IMR-90 (cell line): Measurements from ENCODE around the gene NRP1. TPM values are rescaled to one million over a fixed set of nuclear protein-coding genes. Genes with fewer than 3 reads are reported as not detected.

ENCODE experiments used
- ATAC-seq: fragments of 200-7000 bp; cut with Tn5 transposase; 2 replicates; pipeline ENCODE4 v1.9.1; 2020; ENCODE audit warnings: low read depth, mild to moderate bottlenecking, moderate library complexity
- BruUV-seq: library from RNA; stranded (reverse); fragments of 400-500 nt; replicated peaks from 2 replicates; lab custom pipeline; 2021; lab: Mats Ljungman, UMichigan
- CTCF ChIA-PET: fragments of 300-600 bp; formaldehyde crosslinking; extraction: SDS; loops from one replicate; lab custom pipeline; 2021; ENCODE audit warnings: antibody characterized with exemption; lab: Yijun Ruan, JAX
- POLR2A ChIA-PET: fragments of 300-600 bp; sonication (Branson Sonifier 250); formaldehyde crosslinking; loops from one replicate; lab custom pipeline; 2022; ENCODE audit warnings: antibody characterized with exemption; ENCODE audit not compliant: unreplicated experiment; lab: Charles Lee
- DNase-seq: peaks from one replicate; pipeline ENCODE4 v3.0.0; 2013
- H2AFZ ChIP-seq: replicated peaks from 2 replicates; pipeline ENCODE3; 2013; ENCODE audit warnings: low read length, mild to moderate bottlenecking; ENCODE audit not compliant: poor library complexity
- H2AK5ac ChIP-seq: 2 replicates; pipeline ENCODE4 v1.6.1; 2013; ENCODE audit warnings: low read depth, low read length, inconsistent platforms
- H2AK9ac ChIP-seq: replicated peaks from 2 replicates; pipeline ENCODE3; 2013; ENCODE audit warnings: mild to moderate bottlenecking, low read depth, low read length, moderate library complexity; ENCODE audit not compliant: poor library complexity
- H2BK120ac ChIP-seq: 2 replicates; pipeline ENCODE4 v1.6.1; 2013; ENCODE audit warnings: low read depth, low read length, inconsistent platforms
- H2BK15ac ChIP-seq: 3 replicates; pipeline ENCODE4 v1.6.1; 2013; ENCODE audit warnings: low read depth, low read length, inconsistent platforms
- H2BK20ac ChIP-seq: 2 replicates; pipeline ENCODE4 v1.6.1; 2013; ENCODE audit warnings: low read depth, mild to moderate bottlenecking, inconsistent platforms, low read length, moderate library complexity
- H2BK5ac ChIP-seq: 2 replicates; pipeline ENCODE4 v1.6.1; 2013; ENCODE audit warnings: mild to moderate bottlenecking, low read depth, low read length, inconsistent platforms; ENCODE audit not compliant: poor library complexity, severe bottlenecking
- H3K14ac ChIP-seq: replicated peaks from 2 replicates; pipeline ENCODE4 v1.6.1; 2013; ENCODE audit warnings: low read depth, low read length, inconsistent platforms
- H3K18ac ChIP-seq: 2 replicates; pipeline ENCODE4 v1.6.1; 2013; ENCODE audit warnings: low read depth, low read length, control low read depth
- H3K23ac ChIP-seq: 2 replicates; pipeline ENCODE4 v1.6.1; 2013; ENCODE audit warnings: low read depth, low read length, inconsistent platforms
- H3K27ac ChIP-seq: 2 replicates; pipeline ENCODE4 v1.5.1; 2013; ENCODE audit warnings: mild to moderate bottlenecking, control low read depth, low read length; ENCODE audit not compliant: insufficient read depth
- H3K27me3 ChIP-seq: 2 replicates; pipeline ENCODE4 v1.6.1; 2013; ENCODE audit warnings: low read length; ENCODE audit not compliant: control insufficient read depth, insufficient read depth
- H3K36me3 ChIP-seq: 2 replicates; pipeline ENCODE4 v1.6.1; 2013; ENCODE audit warnings: low read length, mixed read lengths; ENCODE audit not compliant: control insufficient read depth, insufficient read depth
- H3K4ac ChIP-seq: 2 replicates; pipeline ENCODE4 v1.6.1; 2013; ENCODE audit warnings: low read depth, low read length, inconsistent platforms
- H3K4me1 ChIP-seq: 2 replicates; pipeline ENCODE4 v1.6.1; 2013; ENCODE audit warnings: low read length, mixed read lengths; ENCODE audit not compliant: control insufficient read depth, insufficient read depth
- H3K4me2 ChIP-seq: 2 replicates; pipeline ENCODE4 v1.6.1; 2013; ENCODE audit warnings: low read depth, mild to moderate bottlenecking, control low read depth, low read length, moderate library complexity
- H3K4me3 ChIP-seq: 2 replicates; pipeline ENCODE4 v1.5.1; 2013; ENCODE audit warnings: low read depth, mild to moderate bottlenecking, control low read depth, low read length, moderate library complexity; ENCODE audit not compliant: insufficient read depth
- H3K56ac ChIP-seq: 2 replicates; pipeline ENCODE4 v1.6.1; 2013; ENCODE audit warnings: low read length, inconsistent platforms; ENCODE audit not compliant: insufficient read depth; ENCODE audit errors: extremely low read depth
- H3K79me1 ChIP-seq, 2 experiments: 2 replicates each; pipeline ENCODE4 v1.6.1; 2013; ENCODE audit warnings: low read length in 2 of 2, inconsistent platforms in 1 of 2, low read depth in 1 of 2
- H3K9ac ChIP-seq: 2 replicates; pipeline ENCODE4 v1.6.1; 2013; ENCODE audit warnings: low read depth, low read length, control low read depth
- H3K9me1 ChIP-seq: 2 replicates; pipeline ENCODE4 v1.6.1; 2013; ENCODE audit warnings: low read length, inconsistent platforms; ENCODE audit not compliant: insufficient read depth
- H3K9me3 ChIP-seq: 2 replicates; pipeline ENCODE4 v1.6.1; 2013; ENCODE audit warnings: low read length; ENCODE audit not compliant: control insufficient read depth, insufficient read depth
- H4K20me1 ChIP-seq: 2 replicates; pipeline ENCODE4 v1.6.1; 2013; ENCODE audit warnings: low read length, inconsistent platforms; ENCODE audit not compliant: insufficient read depth
- H4K5ac ChIP-seq: 2 replicates; pipeline ENCODE4 v1.6.1; 2013; ENCODE audit warnings: mild to moderate bottlenecking, low read depth, low read length, control low read depth
- H4K8ac ChIP-seq, 2 experiments: 2 replicates each; pipeline ENCODE4 v1.6.1; 2013; ENCODE audit warnings: low read depth in 2 of 2, low read length in 2 of 2, control low read depth in 1 of 2, inconsistent platforms in 1 of 2
- H4K91ac ChIP-seq: 2 replicates; pipeline ENCODE4 v1.6.1; 2013; ENCODE audit warnings: low read depth, low read length, inconsistent platforms; ENCODE audit not compliant: insufficient read depth
- BHLHE40 ChIP-seq: fragments of 150-350 bp; IDR thresholded peaks from 2 replicates; pipeline ENCODE4 v1.6.1; 2016; ENCODE audit warnings: mild to moderate bottlenecking, low read depth, low read length
- CEBPB ChIP-seq: IDR thresholded peaks from 2 replicates; pipeline ENCODE4 v1.6.1; 2012; ENCODE audit warnings: low read depth, low read length, improper control_type of control experiment
- CHD1 ChIP-seq: IDR thresholded peaks from 2 replicates; pipeline ENCODE4 v1.6.1; 2012; ENCODE audit warnings: low read depth, low read length, improper control_type of control experiment
- CTCF ChIP-seq: conservative IDR thresholded peaks from 2 replicates; pipeline ENCODE4 v1.5.1; 2012; ENCODE audit warnings: mild to moderate bottlenecking, low read depth, low read length, improper control_type of control experiment
- ELK1 ChIP-seq: fragments of 150-350 bp; IDR thresholded peaks from 2 replicates; pipeline ENCODE4 v1.6.1; 2016; ENCODE audit warnings: low read depth, mild to moderate bottlenecking, low read length, moderate library complexity, borderline replicate concordance
- FOS ChIP-seq: fragments of 150-350 bp; IDR thresholded peaks from 2 replicates; pipeline ENCODE4 v1.6.1; 2016; ENCODE audit warnings: low read depth, low read length
- MAFK ChIP-seq: IDR thresholded peaks from 2 replicates; pipeline ENCODE4 v1.6.1; 2012; ENCODE audit warnings: low read depth, low read length, improper control_type of control experiment
- MAZ ChIP-seq: IDR thresholded peaks from 2 replicates; pipeline ENCODE4 v1.6.1; 2012; ENCODE audit warnings: low read depth, mild to moderate bottlenecking, low read length, improper control_type of control experiment, moderate library complexity, borderline replicate concordance
- POLR2A ChIP-seq: IDR thresholded peaks from 2 replicates; pipeline ENCODE4 v1.6.1; 2012; ENCODE audit warnings: mild to moderate bottlenecking, low read depth, low read length
- RCOR1 ChIP-seq: IDR thresholded peaks from 2 replicates; pipeline ENCODE4 v1.6.1; 2012; ENCODE audit warnings: mild to moderate bottlenecking, low read length, improper control_type of control experiment; ENCODE audit not compliant: insufficient replicate concordance
- RFX5 ChIP-seq: IDR thresholded peaks from 2 replicates; pipeline ENCODE4 v1.8.0; 2012; ENCODE audit warnings: low read depth, mild to moderate bottlenecking, low read length, moderate library complexity
- SMC3 ChIP-seq: fragments of 150-350 bp; IDR thresholded peaks from 2 replicates; pipeline ENCODE4 v1.6.1; 2016; ENCODE audit warnings: low read depth, mild to moderate bottlenecking, antibody characterized with exemption, low read length, moderate library complexity
- WGBS, 2 experiments: methylation state at CpG; one replicate each; pipeline versions ENCODE4 v1.1.5 to v1.1.7; 2013; ENCODE audit warnings: missing lambda C conversion rate in 2 of 2; ENCODE audit not compliant: insufficient read length in 1 of 2; ENCODE audit errors: extremely low coverage in 2 of 2; 5-methylcytosine and 5-hydroxymethylcytosine counted together
- dilution Hi-C: fragments of 300-500 bp; cut with HindIII; formaldehyde crosslinking; loops from one replicate; pipeline ENCODE4 v1.14.3; 2018; ENCODE audit warnings: low sequenced_read_pairs; ENCODE audit not compliant: unreplicated experiment
- in situ Hi-C: fragments of 300-500 bp; cut with MboI; formaldehyde crosslinking; loops from 3 replicates; pipeline ENCODE4 v1.14.3; 2019; ENCODE audit warnings: low sequenced_read_pairs, inconsistent platforms, mixed read lengths
- intact Hi-C: fragments of 100-400 bp; cut with micrococcal nuclease; formaldehyde crosslinking; loops from 2 replicates; pipeline ENCODE4 v1.10.0; 2022
- polyA plus RNA-seq, 3 experiments: library from polyadenylated mRNA; depleted of rRNA; stranded (reverse); fragments of >200 nt; gene quantifications; 2 replicates each; pipeline ENCODE4 v1.2.3, GENCODE V29; 2012; ENCODE audit warnings: low replicate concordance in 1 of 3
- total RNA-seq: library from RNA; depleted of rRNA; stranded (reverse); fragments of >200 nt; gene quantifications from 2 replicates; pipeline ENCODE4 v1.2.3, GENCODE V29; 2012

NRP1 gene
- total and polyA plus RNA-seq, 2 of the 4 experiments (the other 2 are of a cell fraction): 108 to 227 TPM

- no peak for TF ChIP-seq FOS
Measured at GRCh38 chr10:33235251-33235884, 99.1 kb downstream of the NRP1 start (continued).

DNA sequence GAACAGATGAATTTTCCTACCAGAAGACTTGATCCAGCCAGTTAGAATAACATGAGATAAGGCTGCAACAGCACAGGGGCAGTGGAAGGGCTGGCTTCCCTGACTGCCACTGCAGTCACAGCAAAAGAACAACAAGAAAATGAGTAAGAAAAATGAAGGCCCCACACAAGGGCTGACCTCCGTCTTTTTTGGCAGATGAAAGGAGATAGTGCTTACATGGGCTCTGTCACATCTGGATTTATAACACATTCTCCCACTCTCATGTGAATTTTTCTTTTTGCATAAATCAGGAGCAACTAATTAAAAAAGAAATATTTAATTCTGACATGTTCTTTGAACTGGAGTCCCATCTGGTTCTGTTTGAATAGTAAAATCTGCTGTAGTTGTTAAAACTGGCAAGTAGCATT, 99.6 kb downstream of the NRP1 start:
- peaks cover 25% of the 10 kb centered on the region for H3K4me1 ChIP-seq
- TF ChIP-seq SMC3 (no peak), CEBPB (no peak), MAZ (no peak), MAFK (no peak), RCOR1 (no peak), POLR2A (no peak), BHLHE40 (no peak), CTCF (no peak), CHD1 (no peak), ELK1 (no peak), FOS (no peak), RFX5 (no peak)

More for the DNA sequence above, 99.6 kb downstream of the NRP1 start:
- Histone ChIP-seq H2BK5ac (peak overlapping the region; percentile 35), H3K9ac (no peak overlapping the region), H3K27ac (no peak overlapping the region), H3K14ac (peak overlapping the region; percentile 39; the same call in 1 of the 2 replicates), H4K20me1 (no peaks in the 10 kb centered on the region; the same call in 1 of the 2 replicates), H3K9me1 (peaks cover 4% of the 10 kb centered on the region; the same call in 1 of the 2 replicates), H3K4ac (peak overlapping the region; percentile 6), H4K5ac (peak overlapping the region; percentile 87; the same call in 1 of the 2 replicates), H2BK120ac (peak overlapping the region; percentile 50; the same call in 1 of the 2 replicates), H2AFZ (no peak overlapping the region), H3K4me2 (peak overlapping the region; percentile 52; the same call in 1 of the 2 replicates), H3K4me3 (no peak overlapping the region), H2BK15ac (peak overlapping the region; percentile 73; the same call in 1 of the 3 replicates), H3K23ac (no peak overlapping the region), H3K36me3 (peaks cover 3% of the 10 kb centered on the region; the same call in 1 of the 2 replicates), H3K56ac (no peak overlapping the region), H4K91ac (peak overlapping the region; percentile 34), H2AK9ac (no peak overlapping the region), H3K79me1 (peaks cover 21 to 54% of the 10 kb centered on the region in 2 experiments), H2BK20ac (peak overlapping the region; percentile 73), H3K9me3 (no peaks in the 10 kb centered on the region), H3K18ac (peak overlapping the region; percentile 89; the same call in 1 of the 2 replicates), H3K27me3 (no peaks in the 10 kb centered on the region), H4K8ac (peak overlapping the region; percentile 46 to 74; a peak in 3 of 4 replicates), H2AK5ac (no peak overlapping the region)
- CTCF ChIA-PET: interaction anchor here (0.6 kb wide), 1 partner anchor 11 kb away, joined by 7 read pairs; no protein-coding TSS in a partner anchor
- WGBS, 2 experiments: no CpG with 5 or more reads among the region's 1 CpG
- ATAC-seq (no peak), DNase-seq (no peak)
- POLR2A ChIA-PET: no interaction called here
- dilution Hi-C loops: no loop called here
- no TSS peak for BruUV-seq
- in situ Hi-C loops: no loop called here
- intact Hi-C loops: no loop called here
